Natural killer cell (primary cell): ENCODE measurements around the gene NANOS2. TPM values are rescaled to one million over a fixed set of nuclear protein-coding genes. Genes with fewer than 3 reads are reported as not detected.

Experiments used
- ATAC-seq, 3 donors: fragments of 150-1000 bp in 2 of 3; fragments of 200-7000 bp in 1 of 3; cut with Tn5 transposase; 1 replicate in 1 of 3; 2 replicates in 2 of 3; pipeline ENCODE4 v1.10.0; 2021; ENCODE audit warnings: mild to moderate bottlenecking in 2 of 3, moderate library complexity in 2 of 3
- DNase-seq, 2 donors: peaks; one replicate each; pipeline versions ENCODE4 v3.0.0 to v3.0.0-alpha.2; 2013 to 2021; ENCODE audit warnings: mixed read lengths in 1 of 2
- H3K27ac ChIP-seq: one replicate; pipeline ENCODE4 v1.5.1; 2013; ENCODE audit warnings: mild to moderate bottlenecking, low read length
- H3K27me3 ChIP-seq: one replicate; pipeline ENCODE4 v1.6.1; 2013; ENCODE audit warnings: low read length; ENCODE audit not compliant: control insufficient read depth, insufficient read depth
- H3K36me3 ChIP-seq: one replicate; pipeline ENCODE4 v1.6.1; 2013; ENCODE audit warnings: low read length; ENCODE audit not compliant: control insufficient read depth, insufficient read depth
- H3K4me1 ChIP-seq: one replicate; pipeline ENCODE4 v1.6.1; 2013; ENCODE audit warnings: low read length; ENCODE audit not compliant: control insufficient read depth, insufficient read depth
- H3K4me3 ChIP-seq: one replicate; pipeline ENCODE4 v1.5.1; 2013; ENCODE audit warnings: low read length
- H3K9me3 ChIP-seq: one replicate; pipeline ENCODE4 v1.6.1; 2013; ENCODE audit warnings: low read length; ENCODE audit not compliant: control insufficient read depth, insufficient read depth
- H3K27ac Mint-ChIP-seq, 2 donors: one replicate each; pipeline ENCODE4 v1.8.0; 2022; ENCODE audit warnings: mild to moderate bottlenecking in 2 of 2, mixed read lengths in 2 of 2, moderate library complexity in 1 of 2
- H3K27me3 Mint-ChIP-seq, 2 donors: one replicate each; pipeline ENCODE4 v1.8.0; 2022; ENCODE audit warnings: low read depth in 2 of 2, mixed read lengths in 2 of 2
- H3K36me3 Mint-ChIP-seq: one replicate; pipeline ENCODE4 v1.8.0; 2022; ENCODE audit warnings: mixed read lengths
- H3K4me1 Mint-ChIP-seq, 2 donors: one replicate each; pipeline ENCODE4 v1.8.0; 2022; ENCODE audit warnings: mixed read lengths in 2 of 2
- H3K4me3 Mint-ChIP-seq: one replicate; pipeline ENCODE4 v1.8.0; 2022; ENCODE audit warnings: mild to moderate bottlenecking, moderate library complexity, mixed read lengths
- H3K9me3 Mint-ChIP-seq, 2 donors: one replicate each; pipeline ENCODE4 v1.8.0; 2022; ENCODE audit warnings: mixed read lengths in 2 of 2
- WGBS: methylation state at CpG from one replicate; pipeline ENCODE4 v1.1.7; 2013; ENCODE audit warnings: missing lambda C conversion rate; ENCODE audit not compliant: insufficient coverage; 5-methylcytosine and 5-hydroxymethylcytosine counted together
- intact Hi-C: fragments of 100-400 bp; cut with micrococcal nuclease; formaldehyde crosslinking; loops from one replicate; pipeline ENCODE4 v1.14.2; 2022
- total RNA-seq, 4 donors: library from RNA; stranded (reverse); fragments of 120-200 nt in 1 of 4; gene quantifications; one replicate each; pipeline versions ENCODE4 v1.2.3 to v1.2.4, GENCODE V29; 2013 to 2022
- TF ChIP-seq, protein P1 (sequence below): fragments of 200-600 bp; IDR thresholded peaks from one replicate; pipeline ENCODE4 v1.8.0; 2022; ENCODE audit warnings: antibody characterized with exemption

The NANOS2 gene
- total RNA-seq, 3 donors from 2014 or later (not counting 1 experiment from before 2014, with no cell fraction given): not detected

DNA sequence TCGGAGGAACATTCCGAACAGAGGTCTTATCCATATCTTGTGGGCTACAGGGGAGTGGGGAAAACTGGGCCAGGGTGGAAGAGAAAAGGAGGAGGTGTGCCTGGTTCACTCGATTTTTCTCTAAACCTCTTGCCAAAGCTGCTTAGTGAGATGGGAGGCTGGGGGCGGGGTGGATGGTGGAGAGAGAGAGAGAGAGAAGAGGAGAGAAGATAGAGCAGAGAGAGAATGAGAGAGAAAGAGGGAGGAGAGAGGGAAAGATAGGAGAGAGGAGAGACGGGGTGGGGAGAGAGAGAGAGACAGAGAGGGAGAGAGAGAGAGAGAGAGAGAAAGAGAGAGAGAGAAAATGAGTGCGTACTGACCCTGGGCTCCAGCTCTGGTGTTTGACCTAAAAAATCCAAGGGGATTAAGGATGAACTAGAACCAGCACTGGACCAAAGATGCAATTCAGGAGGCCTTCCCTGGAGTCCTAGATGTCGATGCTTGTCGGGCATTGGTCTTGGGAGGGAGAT is 45.0 kb upstream of the NANOS2 start:
- Mint-ChIP-seq H3K9me3 (no peaks in the 10 kb centered on the region), H3K4me3 (no peak overlapping the region), H3K4me1 (peaks cover 0 to 5% of the 10 kb centered on the region in 2 donors), H3K27ac (no peak overlapping the region), H3K36me3 (no peaks in the 10 kb centered on the region), H3K27me3 (peaks cover 34 to 53% of the 10 kb centered on the region in 2 donors)
- no peaks in the 10 kb centered on the region for H3K36me3 ChIP-seq
- no peaks in the 10 kb centered on the region for H3K9me3 ChIP-seq
- intact Hi-C loops: no loop called here
- H3K27ac ChIP-seq: no peak overlapping the region
- no peak overlapping the region for H3K4me3 ChIP-seq
- no peak for DNase-seq
- no peaks in the 10 kb centered on the region for H3K4me1 ChIP-seq
- no peaks in the 10 kb centered on the region for H3K27me3 ChIP-seq
- TF ChIP-seq, protein P1, sequence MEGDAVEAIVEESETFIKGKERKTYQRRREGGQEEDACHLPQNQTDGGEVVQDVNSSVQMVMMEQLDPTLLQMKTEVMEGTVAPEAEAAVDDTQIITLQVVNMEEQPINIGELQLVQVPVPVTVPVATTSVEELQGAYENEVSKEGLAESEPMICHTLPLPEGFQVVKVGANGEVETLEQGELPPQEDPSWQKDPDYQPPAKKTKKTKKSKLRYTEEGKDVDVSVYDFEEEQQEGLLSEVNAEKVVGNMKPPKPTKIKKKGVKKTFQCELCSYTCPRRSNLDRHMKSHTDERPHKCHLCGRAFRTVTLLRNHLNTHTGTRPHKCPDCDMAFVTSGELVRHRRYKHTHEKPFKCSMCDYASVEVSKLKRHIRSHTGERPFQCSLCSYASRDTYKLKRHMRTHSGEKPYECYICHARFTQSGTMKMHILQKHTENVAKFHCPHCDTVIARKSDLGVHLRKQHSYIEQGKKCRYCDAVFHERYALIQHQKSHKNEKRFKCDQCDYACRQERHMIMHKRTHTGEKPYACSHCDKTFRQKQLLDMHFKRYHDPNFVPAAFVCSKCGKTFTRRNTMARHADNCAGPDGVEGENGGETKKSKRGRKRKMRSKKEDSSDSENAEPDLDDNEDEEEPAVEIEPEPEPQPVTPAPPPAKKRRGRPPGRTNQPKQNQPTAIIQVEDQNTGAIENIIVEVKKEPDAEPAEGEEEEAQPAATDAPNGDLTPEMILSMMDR: no peak
- 66% methylated on average over 8 of the region's 8 CpGs for WGBS
- ATAC-seq: no peak

DNA sequence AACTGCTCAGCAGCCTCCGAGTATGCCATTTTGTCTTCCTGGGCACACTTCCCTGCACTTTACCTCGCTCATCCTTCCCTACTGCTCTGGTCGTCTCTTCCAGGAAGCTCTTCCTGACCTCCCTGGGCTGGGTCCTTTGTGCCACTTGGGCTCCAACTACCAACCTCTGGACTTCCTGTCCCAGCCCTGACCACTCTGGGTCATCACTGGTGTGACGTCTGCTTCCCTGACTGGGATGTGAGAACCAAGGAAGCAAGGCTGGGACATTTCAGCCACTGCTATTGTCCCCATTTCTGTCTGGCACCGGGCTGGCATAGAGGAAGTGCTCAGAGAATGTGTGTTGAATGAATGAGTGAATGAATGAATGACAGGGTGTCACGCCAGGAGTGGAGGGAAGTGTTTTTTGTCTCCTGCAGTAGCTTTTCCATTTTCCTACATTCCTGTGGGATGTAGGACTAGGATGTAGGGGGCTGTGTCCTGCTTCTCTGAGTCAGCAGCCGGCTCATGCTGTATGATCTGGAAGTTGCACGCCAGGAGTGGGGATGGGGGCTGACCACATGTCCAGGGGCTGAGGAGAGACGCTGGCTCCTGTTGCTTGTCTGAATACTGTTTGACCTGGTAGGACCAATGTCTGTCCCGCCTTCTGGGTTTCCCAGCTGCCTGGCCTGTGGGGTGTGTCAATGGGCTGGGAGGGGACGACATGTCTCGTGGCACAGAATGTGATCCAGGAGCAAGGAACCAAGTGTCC is 44.4 kb upstream of the NANOS2 start:
- no peak overlapping the region for H3K4me3 Mint-ChIP-seq
- H3K4me1 Mint-ChIP-seq: peaks cover 0 to 5% of the 10 kb centered on the region in 2 donors
- ATAC-seq: no peak
- 64% methylated on average over 12 of the region's 12 CpGs for WGBS
- Histone ChIP-seq H3K9me3 (no peaks in the 10 kb centered on the region), H3K4me1 (no peaks in the 10 kb centered on the region), H3K4me3 (no peak overlapping the region), H3K36me3 (no peaks in the 10 kb centered on the region), H3K27ac (no peak overlapping the region), H3K27me3 (no peaks in the 10 kb centered on the region)
- H3K9me3 Mint-ChIP-seq: no peaks in the 10 kb centered on the region
- no peak overlapping the region for H3K27ac Mint-ChIP-seq
- TF ChIP-seq, protein P1: no peak
- intact Hi-C loops: no loop called here
- DNase-seq: no peak
- H3K27me3 Mint-ChIP-seq: peaks cover 34 to 53% of the 10 kb centered on the region in 2 donors
- no peaks in the 10 kb centered on the region for H3K36me3 Mint-ChIP-seq

DNA sequence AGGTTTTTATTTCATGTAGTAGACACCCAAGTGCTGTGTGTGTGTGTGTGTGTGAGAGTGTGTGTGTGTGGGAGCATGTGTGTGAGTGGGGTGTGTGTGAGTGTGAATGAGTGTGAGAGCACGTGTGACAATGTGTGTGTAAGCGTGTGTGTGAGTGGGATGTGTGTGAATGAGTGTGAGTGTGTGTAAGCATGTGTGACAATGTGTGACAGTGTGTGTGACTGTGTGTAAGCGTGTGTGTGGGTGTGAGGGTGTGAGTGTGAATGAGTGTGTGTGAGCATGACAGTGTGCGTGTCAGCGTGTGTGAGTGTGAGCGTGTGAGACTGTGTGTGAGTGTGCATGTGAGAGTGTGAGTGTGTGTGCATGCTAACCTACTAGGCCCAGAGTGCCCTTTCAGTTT is 43.7 kb upstream of the NANOS2 start:
- ATAC-seq: no peak
- TF ChIP-seq, protein P1: no peak
- Histone ChIP-seq H3K4me1 (peaks cover under 1% of the 10 kb centered on the region), H3K27ac (no peak overlapping the region), H3K9me3 (no peaks in the 10 kb centered on the region), H3K36me3 (no peaks in the 10 kb centered on the region), H3K27me3 (no peaks in the 10 kb centered on the region), H3K4me3 (no peak overlapping the region)
- Mint-ChIP-seq H3K4me3 (no peak overlapping the region), H3K27me3 (peaks cover 36 to 46% of the 10 kb centered on the region in 2 donors), H3K27ac (no peak overlapping the region), H3K4me1 (peaks cover 1 to 7% of the 10 kb centered on the region in 2 donors), H3K9me3 (no peaks in the 10 kb centered on the region), H3K36me3 (no peaks in the 10 kb centered on the region)
- WGBS: 89% methylated on average over 6 of the region's 6 CpGs
- no peak for DNase-seq
- intact Hi-C loops: no loop called here
